Suppressor macrophage treated with lipopolysaccharide for 4 hours (primary cell): Measurements from ENCODE around the gene CCBE1.
"Not testable (repeated sequence)": the region's sequence is repeated elsewhere in the genome, so short reads cannot be mapped to it uniquely, and the experiment has no call there.

Experiments
- DNase-seq: peaks from one replicate; pipeline ENCODE4 v3.0.0-alpha.2; 2020

CCBE1 gene

GRCh38 chr18:59650266-59650820 is 46.9 kb downstream of the CCBE1 start:
- no peak for DNase-seq

GRCh38 chr18:59649591-59649990 is 47.6 kb downstream of the CCBE1 start:
- no peak for DNase-seq

GRCh38 chr18:59648469-59648868 is 48.8 kb downstream of the CCBE1 start:
- not testable (repeated sequence) for DNase-seq

GRCh38 chr18:59646963-59647307 is 50.3 kb downstream of the CCBE1 start:
- DNase-seq: no peak

DNA sequence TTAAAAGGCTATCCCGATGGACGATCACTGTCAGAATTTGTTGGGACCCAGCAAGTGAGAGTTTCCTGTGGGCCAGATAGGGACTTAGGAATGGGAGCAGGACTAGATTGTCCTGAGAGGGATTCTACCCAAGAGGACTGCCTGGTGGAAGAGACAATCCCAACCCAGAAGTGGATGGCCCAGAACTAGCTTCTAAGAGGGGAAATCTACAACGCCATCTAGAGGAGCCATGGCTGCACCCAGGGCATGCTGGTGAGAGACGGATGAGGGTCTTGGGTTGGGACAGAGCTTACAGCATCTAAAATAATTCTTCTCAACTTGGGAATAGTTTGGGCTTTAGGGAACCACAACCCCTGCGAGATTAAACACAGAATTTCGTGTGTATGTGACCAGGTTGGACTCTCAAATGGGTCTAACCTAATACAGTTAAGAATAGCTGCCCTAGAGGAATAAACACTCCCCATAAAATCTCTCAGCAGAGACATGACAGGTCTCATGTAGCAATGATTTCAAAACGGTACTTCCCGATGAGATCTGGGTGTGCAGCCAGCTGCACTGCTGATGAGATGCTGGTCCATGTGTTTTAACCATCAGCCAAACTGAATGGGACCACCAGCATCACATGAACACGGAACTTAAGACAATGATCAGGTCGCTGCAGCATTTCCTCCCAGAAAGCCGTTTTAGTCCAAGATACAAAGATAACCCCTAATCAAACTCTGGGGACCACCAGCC is 50.8 kb downstream of the CCBE1 start:
- no peak for DNase-seq

- no peak for DNase-seq
These were observed 53.5 kb downstream of the CCBE1 start for GRCh38 chr18:59643740-59644139.

DNA sequence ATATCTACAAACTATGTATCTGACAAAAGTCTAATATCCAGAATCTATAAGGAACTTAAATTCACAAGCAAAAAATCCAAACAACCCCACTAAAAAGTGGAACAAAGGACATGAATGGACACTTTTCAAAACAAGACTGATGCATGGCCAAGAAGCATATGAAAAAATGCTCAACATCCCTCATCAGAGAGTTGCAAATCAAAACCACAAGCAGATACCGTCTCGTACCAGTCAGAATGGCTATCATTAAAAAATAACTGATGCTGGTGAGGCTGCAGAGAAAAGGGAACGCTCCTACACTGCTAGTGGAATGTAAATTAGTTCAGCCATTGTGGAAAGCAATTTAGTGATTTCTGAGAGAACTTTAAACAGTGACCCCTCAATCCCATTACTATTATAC is 56.5 kb downstream of the CCBE1 start:
- DNase-seq: no peak

GRCh38 chr18:59639821-59640220 is 57.4 kb downstream of the CCBE1 start:
- no peak for DNase-seq

DNA sequence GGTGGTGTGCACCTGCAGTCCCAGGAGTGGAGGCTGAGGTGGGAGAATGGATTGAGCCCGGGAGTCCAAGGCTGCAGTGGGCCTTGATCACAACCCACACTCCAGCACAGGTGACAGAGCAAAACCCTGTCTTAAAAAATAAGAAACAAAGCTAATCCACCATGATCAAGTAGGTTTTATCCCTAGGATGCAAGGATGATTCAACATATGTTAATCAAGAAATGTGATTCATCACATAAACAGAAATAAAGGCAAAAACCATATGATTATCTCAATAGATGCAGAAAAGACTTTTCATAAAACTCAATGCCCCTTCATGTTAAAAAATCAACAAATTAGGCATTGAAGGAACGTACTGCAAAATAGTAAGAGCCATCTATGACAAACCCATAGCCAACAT is 58.1 kb downstream of the CCBE1 start:
- no peak for DNase-seq

- no peak for DNase-seq
These were observed 63.2 kb downstream of the CCBE1 start for GRCh38 chr18:59633961-59634485.

DNA sequence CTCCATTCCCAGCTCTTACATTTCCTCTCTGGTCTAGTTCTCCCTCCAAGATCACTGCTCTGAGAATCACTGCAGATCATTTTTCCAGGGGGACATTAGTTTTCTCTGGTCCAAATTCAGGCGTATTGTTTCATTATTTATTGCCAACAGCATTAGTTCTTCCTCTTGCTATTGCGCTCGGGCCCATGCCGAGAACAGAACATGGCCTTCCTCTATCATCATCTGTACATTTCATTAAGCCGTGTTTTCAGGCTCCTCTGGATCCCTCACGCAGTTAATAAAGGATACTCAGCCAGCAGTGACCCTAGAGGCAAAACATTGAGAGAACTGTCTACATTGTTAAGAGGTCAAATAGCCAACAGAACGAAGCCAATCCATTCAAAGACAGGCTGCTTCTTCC is 63.9 kb downstream of the CCBE1 start:
- no peak for DNase-seq

GRCh38 chr18:59631583-59632181 is 65.5 kb downstream of the CCBE1 start:
- peak; percentile 7 for DNase-seq

- no peak for DNase-seq
These were observed 67.3 kb downstream of the CCBE1 start for GRCh38 chr18:59629894-59630293.

- DNase-seq: no peak
These were observed 68.2 kb downstream of the CCBE1 start for GRCh38 chr18:59628995-59629394.

- no peak for DNase-seq
These were observed 69.8 kb downstream of the CCBE1 start for GRCh38 chr18:59627414-59627813.

DNA sequence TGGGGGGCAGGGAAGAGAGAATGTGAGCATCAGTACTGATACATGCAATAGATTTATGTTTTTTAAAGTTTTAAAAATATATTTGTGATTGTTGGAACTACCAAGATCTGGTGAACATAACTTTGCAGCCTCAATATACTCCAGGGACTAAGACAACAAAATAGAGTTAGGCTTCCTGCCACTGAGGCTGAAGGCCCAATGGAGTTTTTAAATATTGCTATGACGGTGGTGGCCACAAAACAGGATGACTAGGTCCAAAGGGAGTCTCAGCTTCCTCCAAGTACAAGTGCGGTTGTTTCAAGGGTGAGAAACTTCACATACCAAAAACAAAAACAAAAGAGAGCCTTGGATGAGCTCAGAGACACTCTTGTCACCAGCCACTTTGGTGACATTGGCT is 72.9 kb downstream of the CCBE1 start:
- no peak for DNase-seq

- DNase-seq: no peak
These were observed 73.5 kb downstream of the CCBE1 start for GRCh38 chr18:59623456-59624368.

- DNase-seq: no peak
These were observed 76.2 kb downstream of the CCBE1 start for GRCh38 chr18:59621027-59621426.

DNA sequence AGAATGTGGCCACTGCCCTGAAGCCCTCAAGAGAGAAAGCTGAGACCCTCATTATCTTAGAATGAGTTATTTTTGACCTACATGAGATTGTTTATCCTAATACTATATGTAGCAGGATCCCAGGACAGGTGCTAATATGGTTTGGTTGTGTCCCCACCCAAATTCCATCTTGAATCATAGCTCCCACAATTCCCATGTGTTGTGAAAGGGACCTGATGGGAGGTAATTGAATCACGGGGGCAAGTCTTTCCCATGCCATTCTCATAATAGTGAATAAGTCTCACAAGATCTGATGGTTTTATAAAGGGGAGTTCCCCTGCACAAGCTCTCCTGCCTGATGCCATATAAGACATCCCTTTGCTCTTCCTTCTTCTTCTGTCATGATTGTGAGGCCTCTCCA is 76.8 kb downstream of the CCBE1 start:
- no peak for DNase-seq

DNA sequence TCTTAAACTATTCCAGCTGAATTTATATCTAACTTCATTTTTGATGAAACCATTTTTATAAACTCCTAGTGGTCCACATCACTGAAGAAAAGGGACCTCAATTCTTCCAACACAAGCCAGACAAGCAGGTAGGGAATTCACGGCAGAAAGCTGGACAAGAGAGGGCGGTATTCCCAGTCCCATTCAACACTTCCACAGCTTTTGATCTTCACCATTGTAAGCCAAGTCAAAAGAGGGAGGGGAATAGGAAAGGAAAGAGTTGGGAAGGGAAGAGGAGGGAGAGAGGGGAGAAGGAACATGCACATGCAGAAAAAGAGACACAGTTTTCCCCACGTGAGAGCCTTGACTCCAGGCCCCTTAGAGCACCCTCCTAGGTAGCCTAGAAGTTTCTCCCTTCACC is 77.4 kb downstream of the CCBE1 start:
- DNase-seq: no peak

DNA sequence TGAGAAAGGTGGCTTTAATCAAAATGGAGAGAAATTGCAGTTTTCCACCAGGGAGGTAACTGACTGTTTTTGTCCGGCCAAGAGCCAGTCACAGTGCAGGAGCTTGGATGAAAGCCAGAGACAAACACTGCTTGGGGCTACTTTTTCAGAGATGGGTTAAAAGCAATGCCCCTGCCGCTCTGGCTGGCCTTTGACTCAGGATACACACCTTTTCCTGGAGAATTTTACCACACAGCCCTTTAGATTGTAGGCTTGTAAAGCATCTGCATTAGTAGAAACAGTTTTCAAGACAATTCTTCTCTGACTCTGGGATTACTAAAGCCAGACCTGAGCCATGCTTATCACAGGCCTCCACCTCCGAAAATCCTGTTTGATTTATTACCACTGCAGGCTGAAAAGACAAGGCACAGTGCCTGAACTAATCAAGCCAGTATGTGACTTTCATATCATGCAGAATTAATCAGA is 79.7 kb downstream of the CCBE1 start:
- DNase-seq: no peak

- no peak for DNase-seq
These were observed 80.7 kb downstream of the CCBE1 start for GRCh38 chr18:59616501-59616900.

DNA sequence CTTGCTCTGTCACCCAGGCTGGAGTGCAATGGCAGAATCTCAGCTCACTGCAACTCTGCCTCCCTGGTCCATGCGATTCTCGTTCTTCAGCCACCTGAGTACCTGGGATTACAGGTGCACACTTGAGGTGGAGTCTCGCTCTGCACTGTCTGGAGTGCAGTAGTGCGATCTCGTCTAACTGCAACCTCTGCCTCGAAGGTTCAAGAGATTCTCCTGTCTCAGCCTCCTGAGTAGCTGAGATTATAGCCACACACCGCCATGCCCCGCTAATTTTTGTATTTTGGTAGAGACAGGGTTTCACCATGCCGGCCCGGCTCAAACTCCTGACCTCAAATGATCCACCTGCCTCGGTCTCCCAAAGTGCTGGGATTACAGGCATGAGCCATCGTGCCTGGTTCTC is 83.3 kb downstream of the CCBE1 start:
- no peak for DNase-seq
